Fibroblast of villous mesenchyme (primary cell): Measurements from ENCODE around the gene TMEM242. TPM values are rescaled to one million over a fixed set of nuclear protein-coding genes. Genes with fewer than 3 reads are reported as not detected.

Experiments used
- DNase-seq: peaks from one replicate; pipeline ENCODE4 v3.0.0-alpha.2; 2010; ENCODE audit warnings: low read depth
- H3K4me3 ChIP-seq: 2 replicates; pipeline ENCODE4 v1.5.1; 2011; ENCODE audit warnings: low read depth, mild to moderate bottlenecking, low read length
- CTCF ChIP-seq: IDR thresholded peaks from 2 replicates; pipeline ENCODE4 v1.5.1; 2012; ENCODE audit warnings: low read depth, mild to moderate bottlenecking, low read length; ENCODE audit not compliant: insufficient read depth
- total RNA-seq: library from RNA; depleted of rRNA; stranded (reverse); fragments of >200 nt; gene quantifications from 2 replicates; pipeline ENCODE4 v1.2.3, GENCODE V29; 2012

Gene TMEM242
- total RNA-seq, 1 donor = 4.3 TPM

- no peak for DNase-seq
These were observed 32.0 kb downstream of the TMEM242 start for GRCh38 chr6:157291356-157291755.

DNA sequence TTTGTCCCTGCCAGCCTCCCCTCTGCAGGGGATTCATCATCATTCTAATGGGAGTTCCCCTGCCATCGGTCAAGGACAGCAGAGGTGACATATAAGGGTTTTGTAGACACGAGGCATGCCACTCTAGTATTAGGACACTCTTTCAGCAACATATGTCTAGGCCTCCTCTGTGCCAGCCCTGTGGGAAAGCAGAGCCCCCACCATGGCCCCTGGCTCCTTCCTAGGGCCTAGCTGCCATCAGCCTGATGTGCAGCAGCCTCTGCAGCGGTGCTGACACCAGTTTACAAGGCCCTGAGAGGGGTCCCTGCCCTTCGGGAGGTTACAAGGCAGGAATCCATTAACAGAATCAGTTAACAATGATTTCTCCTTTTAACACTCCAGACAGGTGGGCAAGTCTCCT is 32.5 kb downstream of the TMEM242 start:
- no peak for DNase-seq
- H3K4me3 ChIP-seq = no peak overlapping the region
- no peak for TF ChIP-seq CTCF

More at GRCh38 chr6:157291356-157291755, 32.0 kb downstream of the TMEM242 start:
- TF ChIP-seq CTCF = no peak
- no peak overlapping the region for H3K4me3 ChIP-seq

DNA sequence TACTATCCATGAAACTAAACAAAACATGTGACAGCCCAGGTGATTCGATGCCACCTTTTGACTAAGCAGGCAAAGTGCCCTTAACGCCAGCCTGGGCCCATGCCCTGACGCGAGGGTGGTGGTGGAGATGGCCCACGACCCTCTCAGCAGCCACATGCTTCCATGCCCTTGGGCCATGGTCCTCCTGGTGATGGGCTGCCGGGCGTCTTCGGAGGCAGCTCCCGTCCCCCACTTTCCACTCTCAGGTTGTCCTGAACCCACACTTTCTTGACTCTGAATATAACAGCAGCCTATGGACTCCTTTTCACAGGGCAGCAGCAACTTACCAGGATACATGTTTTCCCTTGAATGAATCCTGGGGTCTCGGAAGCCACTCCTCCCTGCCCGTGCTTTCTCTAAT is 33.6 kb downstream of the TMEM242 start:
- DNase-seq = no peak
- TF ChIP-seq CTCF = no peak
- no peak overlapping the region for H3K4me3 ChIP-seq

DNA sequence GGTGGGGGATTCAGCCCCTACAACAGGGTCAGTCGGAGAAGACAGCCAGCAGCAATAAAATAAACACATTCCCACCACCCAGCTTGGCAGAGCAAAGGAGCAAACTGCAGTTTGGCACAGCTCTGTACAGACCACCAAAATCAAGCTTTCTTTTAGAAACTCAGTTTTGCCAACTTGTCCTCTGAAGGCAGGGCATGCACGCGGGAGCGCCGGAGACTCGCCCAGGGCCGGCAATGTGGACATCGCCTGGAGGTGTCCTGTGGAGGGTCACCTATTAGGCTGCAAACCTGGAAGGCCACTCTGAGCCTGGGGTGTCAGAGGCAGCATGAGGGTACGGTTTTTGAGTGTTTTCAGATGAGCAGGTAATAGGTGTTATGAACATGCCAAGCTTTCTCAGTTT is 34.7 kb downstream of the TMEM242 start:
- no peak for TF ChIP-seq CTCF
- no peak for DNase-seq
- H3K4me3 ChIP-seq = no peak overlapping the region

- no peak for TF ChIP-seq CTCF
- no peak overlapping the region for H3K4me3 ChIP-seq
- no peak for DNase-seq
These were observed 35.4 kb downstream of the TMEM242 start for GRCh38 chr6:157287923-157288322.

DNA sequence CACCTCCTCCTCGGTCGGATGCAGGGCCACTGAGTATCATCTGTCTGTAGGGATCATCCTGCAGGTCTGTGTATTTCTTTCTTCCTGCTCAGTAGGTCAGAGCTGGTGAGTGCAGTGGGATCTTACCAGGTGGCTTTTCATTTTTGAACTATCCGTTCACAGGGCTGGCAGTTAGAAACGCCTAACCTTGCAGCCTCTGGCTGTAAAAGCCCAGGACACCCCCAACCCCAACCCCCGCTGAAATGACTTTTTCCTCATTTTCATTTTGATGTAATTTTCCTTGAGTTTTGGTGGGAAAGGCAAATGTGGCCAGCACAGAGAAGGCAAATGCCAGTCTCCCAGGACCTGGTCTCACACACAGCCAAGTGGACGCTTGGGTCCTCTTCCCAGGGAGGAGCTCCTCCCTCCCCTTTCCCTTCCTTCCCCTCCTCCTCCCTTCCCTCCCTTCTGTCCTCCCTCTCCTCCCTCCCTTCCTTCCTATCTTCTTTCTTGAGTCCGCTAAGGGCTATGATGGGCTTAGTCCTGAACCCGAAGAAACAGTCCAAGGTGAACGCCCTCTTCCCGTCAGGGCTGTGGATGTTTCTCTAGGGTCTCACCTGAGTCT is 36.0 kb downstream of the TMEM242 start:
- no peak for DNase-seq
- no peak for TF ChIP-seq CTCF
- H3K4me3 ChIP-seq = no peak overlapping the region

DNA sequence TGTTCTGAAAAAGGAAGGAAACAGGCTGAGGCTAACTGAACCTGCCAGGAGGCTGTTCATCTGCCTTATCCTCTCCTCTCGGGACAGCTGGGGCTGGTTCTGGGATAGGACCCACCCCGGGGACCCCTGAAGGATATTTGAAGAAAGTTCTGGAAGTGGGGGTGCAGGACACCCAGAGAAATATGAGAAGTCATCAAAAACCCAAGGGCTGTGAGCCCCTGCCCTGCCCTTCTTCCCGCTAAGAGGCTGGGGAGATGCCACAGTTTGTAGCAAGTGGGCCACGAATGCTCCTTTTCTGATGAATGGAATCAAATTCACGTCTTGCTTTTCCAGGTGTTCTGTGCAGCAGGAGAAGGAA is 37.9 kb downstream of the TMEM242 start:
- no peak overlapping the region for H3K4me3 ChIP-seq
- no peak for TF ChIP-seq CTCF
- no peak for DNase-seq
